Measurements from ENCODE around the gene RTN4R.

The RTN4R gene

DNA sequence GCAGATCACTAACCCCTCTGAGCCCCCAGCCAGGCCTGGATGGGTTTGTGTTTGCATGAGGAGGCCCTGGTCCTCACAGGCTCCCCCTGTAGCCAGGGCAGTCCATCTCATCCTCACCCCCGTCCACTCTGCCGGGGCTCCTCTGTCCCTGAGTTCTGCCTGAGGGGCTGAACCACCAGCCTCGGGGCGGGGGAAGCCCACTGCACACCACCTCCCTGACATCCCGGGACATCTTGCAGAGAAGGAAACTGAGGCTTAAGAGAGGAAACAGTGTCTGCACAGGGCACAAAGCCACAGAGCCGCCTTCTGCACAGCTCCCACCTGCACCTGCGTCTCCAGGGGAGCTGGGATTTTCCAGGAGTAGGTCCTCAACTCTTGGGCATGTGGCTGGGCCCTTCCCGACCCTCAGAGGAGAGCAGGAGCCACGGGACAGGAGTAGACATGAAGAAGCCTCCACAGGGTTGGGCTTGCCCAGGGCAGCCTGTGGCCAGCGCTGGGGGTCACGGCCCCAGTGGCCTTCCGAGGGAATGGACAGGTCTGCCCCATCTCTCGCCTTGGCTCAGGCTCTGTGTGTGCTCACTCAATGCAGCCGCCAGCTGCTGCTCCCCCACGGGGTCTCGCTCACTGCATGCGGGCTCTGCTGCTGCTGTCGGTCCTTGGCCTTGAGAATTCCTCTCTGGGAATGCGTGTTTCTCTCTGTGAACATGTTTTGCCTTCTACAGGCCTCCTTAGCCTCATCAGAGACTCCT lies 71.8 kb downstream of the RTN4R start:
- no peak for DNase-seq

DNA sequence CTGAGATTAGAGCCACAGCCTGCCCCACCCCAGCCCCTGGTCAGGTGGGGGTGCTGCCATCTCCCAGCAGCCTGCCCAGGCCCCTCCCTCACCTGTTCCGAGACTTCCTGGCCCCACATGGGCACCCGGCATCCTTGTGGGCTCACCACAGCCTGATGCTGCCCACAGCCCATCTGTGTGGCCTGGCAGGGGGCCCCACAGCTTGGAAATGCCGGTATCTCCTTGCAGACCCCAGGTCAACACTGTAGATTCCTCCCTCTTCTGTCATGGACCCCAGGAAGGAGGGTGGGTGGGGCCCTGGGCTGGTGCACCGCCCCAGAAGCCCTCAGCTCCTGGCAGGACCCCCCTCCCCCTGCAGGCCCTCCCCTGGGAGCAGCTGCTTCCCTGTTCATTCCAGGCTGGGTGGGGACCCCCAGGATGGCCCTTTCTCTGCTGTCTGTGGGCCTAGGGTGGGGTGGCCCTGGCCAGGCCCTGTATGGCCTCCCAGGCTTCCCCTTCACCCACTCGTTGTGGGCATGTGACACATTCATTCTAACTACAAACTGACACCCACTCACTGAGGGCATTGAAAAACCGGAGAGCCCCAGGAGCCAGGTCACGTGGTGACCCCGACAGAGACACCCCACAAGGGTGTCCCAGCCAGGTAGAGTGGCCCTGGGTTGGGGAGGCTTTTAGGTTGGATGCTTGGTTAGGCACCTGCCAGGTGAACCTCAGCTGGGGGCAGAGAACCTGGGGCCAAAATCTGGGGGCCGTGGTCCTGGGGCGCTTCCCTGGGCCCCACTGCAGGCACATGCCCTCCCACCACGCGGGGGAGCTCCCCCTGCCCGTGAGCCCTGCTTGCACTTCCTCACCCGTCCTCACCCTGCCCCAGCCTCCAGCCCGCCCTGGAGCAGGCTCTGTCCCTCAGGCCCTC lies 73.2 kb downstream of the RTN4R start:
- DNase-seq = no peak

- DNase-seq = no peak
Measured at GRCh38 chr22:20193761-20194494, 74.2 kb downstream of the RTN4R start.

DNA sequence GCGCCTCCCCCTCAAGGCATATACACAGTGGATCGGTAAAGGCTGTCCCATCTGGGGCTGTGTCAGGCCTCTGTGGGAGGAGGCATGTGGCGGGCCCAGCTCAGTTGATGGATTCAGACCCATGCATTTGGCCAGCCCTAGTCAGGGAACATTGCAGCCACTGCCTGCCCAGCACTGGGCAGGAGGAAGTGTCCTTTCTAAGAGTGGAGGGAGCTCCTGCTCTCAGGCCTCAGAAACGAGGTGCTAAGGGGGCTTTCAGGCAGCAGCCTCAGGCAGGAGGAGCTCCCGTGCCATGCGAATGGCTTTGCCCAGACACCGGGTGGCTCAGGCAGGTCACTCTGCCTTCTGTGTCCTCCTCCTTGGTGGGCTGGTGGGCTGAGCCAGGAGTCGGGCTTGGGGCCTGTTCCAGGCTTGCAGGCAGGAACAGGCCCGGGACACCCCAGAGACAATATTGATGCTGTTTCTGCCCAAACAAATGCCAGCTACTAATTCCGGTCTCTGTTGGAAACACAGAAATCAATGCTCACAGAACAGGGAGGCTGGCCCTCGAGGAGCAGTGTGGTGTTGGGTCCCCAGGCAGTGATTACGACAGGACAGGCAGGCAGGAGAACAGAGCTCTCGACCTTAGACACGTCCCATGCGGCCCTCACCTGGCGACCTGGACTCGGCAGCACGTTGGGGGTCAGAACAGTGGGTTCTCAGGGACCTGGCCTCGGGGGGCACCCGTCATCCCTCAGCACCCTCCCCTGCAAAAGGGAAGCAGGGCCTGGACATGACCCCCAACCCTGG lies 75.0 kb downstream of the RTN4R start:
- DNase-seq = no peak

DNA sequence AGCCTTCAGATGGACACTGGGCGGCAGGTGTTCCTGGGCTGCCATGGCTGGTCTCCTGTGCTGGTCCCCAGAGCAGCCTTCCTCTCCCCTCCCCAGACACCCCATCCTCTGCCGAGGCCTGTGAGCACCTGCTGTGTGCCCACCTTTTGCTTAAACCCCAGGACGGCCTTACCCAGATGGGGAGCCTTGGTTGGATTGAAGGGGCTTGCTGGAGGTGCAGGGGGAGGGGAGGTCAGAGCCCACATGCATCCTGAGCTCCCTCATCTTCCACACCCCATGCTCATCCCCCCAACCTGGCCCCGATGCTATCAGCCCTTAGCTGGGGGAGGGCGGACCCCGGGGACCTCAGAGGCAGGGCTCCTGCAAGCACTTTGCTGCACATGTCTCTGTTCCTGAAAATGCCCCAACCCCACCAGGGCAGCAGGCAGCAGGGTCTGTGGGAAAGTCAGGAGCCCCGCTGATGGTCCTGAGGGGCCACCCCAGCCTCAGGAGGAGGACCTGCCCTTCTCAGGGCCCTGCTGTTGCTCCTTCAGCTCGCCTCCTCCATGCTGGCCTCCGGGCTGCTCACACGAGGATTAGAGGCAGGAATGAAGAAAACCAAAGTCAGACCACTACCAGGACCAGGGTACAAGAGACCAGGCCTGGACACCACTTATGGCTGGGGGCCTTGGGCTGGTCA lies 75.7 kb downstream of the RTN4R start:
- no peak for DNase-seq

DNA sequence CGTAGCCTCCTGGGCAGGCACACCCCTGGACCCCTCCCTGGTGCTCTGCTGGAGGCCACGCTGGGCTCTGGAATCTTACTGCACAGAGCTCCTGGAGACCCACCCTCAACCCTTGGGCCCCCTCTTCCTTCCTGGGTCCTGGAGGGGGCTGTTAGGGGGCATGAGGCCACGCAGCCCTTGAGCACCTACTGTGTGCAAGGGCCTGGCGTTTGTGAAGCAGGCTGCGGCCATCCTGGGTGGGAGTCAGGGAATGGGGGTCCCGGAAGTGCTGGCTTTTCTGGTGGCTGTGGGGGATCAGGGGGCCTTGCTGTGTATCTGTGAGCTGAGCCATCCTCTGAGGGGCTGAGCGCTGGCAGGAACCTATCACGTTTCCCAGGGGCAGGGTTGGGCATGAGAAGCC lies 76.3 kb downstream of the RTN4R start:
- no peak for DNase-seq
